GM12874 (cell line): ENCODE data around the gene UPF2.

Experiments used
- CTCF ChIP-seq: IDR thresholded peaks from 2 replicates; pipeline ENCODE4 v1.5.1; 2011; ENCODE audit warnings: low read depth, mild to moderate bottlenecking, control low read depth, low read length, moderate library complexity; ENCODE audit not compliant: insufficient read depth

The UPF2 gene

GRCh38 chr10:11895108-11895466 is 147.5 kb downstream of the UPF2 start:
- TF ChIP-seq CTCF: no peak

DNA sequence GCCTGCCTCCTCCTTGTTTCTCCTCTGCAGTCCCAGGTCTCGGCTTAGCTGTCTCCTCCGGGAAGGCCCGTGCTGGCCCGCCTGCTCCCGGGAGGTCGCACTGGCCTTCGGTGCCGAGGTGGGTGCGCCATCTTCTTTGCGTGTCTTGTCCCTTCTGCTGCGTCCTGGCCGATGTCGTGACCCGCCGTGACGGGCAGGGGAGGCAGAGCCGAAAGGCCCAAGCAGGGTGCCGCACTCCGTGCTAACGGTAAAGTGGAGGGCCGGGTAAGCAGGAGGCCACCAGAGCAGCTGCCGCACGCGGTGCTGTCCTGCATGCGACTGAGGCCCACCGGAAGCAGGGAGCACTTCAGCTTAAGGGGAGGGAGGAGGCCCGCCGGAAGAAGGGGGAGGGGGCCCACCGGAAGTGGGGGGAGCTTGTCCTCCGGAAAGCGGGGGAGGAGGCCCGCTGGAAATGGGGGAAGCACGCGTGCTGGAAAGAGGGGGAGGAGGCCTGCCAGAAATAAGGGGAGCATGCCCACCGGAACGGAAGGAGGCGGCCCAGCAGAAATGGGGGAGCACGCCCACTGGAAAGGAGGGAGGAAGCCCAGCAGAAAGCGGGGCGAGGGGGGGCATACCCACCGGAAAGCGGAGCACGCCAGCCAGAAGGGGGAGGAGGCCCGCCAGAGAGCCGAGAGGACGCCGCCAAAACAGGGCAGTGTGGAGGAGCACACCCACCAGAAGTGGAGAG is 148.1 kb downstream of the UPF2 start:
- no peak for TF ChIP-seq CTCF

DNA sequence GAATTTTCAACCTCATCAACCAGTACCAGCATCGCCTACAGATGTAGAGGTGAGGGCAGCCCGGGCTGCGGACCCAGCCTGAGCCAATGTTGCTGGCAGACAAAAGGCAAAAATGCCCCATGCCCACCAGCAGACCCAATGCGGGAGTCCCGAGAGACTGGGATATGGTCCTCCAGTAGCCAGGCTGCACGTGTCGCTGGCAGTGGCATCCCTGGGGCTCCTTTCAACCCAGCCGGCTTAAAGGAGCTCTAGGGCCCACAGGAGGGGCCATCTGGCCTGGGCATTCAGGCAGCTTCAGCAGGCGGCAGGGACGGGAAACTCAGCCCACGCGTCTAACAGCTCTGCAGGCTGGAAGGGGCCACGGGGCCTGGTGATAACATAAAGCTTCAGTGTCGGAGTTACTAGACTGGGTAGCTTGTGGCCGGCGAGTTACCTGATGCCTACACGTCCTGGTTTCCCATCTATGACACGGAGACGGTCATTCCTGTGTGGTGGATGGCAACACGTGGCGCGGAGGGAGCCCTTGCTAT is 148.8 kb downstream of the UPF2 start:
- TF ChIP-seq CTCF: no peak

GRCh38 chr10:11891776-11892486 is 150.7 kb downstream of the UPF2 start:
- no peak for TF ChIP-seq CTCF

GRCh38 chr10:11887381-11888227 is 155.0 kb downstream of the UPF2 start:
- TF ChIP-seq CTCF: no peak

DNA sequence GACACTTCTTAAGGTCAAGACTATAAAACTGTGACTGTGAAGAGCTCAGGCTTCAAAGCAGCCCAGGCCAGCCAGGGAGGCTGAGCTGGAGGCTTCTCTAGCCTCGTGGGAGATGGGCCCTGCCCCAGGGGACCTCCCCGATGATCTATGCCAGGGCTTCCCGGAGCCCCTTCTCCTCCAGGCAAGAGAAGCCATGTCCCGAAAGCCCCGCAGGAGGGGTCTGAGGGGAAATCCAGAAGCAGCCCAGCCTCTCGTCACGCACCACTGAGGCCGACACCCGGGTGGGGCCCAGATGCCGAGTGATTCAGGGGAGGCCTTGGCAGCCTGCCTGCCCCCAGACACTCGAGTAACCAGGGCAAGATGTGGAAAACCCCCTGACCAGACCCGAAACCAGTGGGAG is 155.8 kb downstream of the UPF2 start:
- TF ChIP-seq CTCF: no peak

DNA sequence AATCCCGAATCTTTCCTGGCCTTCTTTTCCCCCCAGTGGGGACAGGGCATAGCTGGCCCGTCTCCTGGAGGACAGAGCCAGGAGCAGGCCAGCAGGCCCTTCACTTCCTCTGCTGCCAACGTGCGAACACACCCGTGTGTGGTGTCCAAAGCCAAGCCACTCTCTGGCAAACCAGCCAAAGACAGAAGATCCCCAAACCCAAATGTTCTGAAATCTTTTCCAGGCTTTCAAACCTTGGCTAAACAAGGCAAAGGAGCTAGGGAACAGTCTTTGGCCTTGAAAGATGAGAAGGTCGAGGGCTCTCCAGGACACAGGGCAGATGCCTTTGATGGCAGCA is 156.5 kb downstream of the UPF2 start:
- TF ChIP-seq CTCF: no peak
